HepG2 (cell line): Measurements from ENCODE around the gene GRIN2D. TPM values are rescaled to one million over a fixed set of nuclear protein-coding genes. Genes with fewer than 3 reads are reported as not detected.

Source experiments
- AGO2 ChIP-seq: fragments of 200-400 bp; formaldehyde crosslinking; optimal IDR thresholded peaks from 2 replicates; pipeline ENCODE3; 2017; ENCODE audit warnings: mild to moderate bottlenecking, low read depth, low read length, moderate library complexity
- CBFB ChIP-seq: sonication (generic); formaldehyde crosslinking; IDR thresholded peaks from 2 replicates; pipeline ENCODE4 v1.4.0; 2020; ENCODE audit warnings: missing genetic modification reagents
- CREB1 ChIP-seq, 2 experiments: fragments of 450-650 bp in 1 of 2; IDR thresholded peaks; 2 replicates each; pipeline ENCODE4 v1.6.1; 2016 to 2017; ENCODE audit warnings: control low read depth in 1 of 2, mild to moderate bottlenecking in 1 of 2, missing compliant biosample characterization in 1 of 2, missing genetic modification characterization in 1 of 2
- CREBL2 ChIP-seq: sonication (generic); formaldehyde crosslinking; IDR thresholded peaks from 2 replicates; pipeline ENCODE4 v1.8.1; 2023; ENCODE audit warnings: missing genetic modification reagents, mild to moderate bottlenecking, borderline replicate concordance
- DPF2 ChIP-seq: sonication (generic); formaldehyde crosslinking; IDR thresholded peaks from 2 replicates; pipeline ENCODE4 v1.4.0; 2020; ENCODE audit warnings: mild to moderate bottlenecking, low read depth, missing genetic modification reagents, borderline replicate concordance
- FOXK2 ChIP-seq: fragments of 450-650 bp; IDR thresholded peaks from 2 replicates; pipeline ENCODE4 v1.6.1; 2016
- HDAC2 ChIP-seq: sonication (generic); formaldehyde crosslinking; IDR thresholded peaks from 2 replicates; pipeline ENCODE4 v1.4.0; 2020; ENCODE audit warnings: missing genetic modification reagents
- HHEX ChIP-seq: IDR thresholded peaks from 2 replicates; pipeline ENCODE4 v1.6.1; 2016; ENCODE audit warnings: control low read depth
- JUND ChIP-seq: sonication (generic); formaldehyde crosslinking; IDR thresholded peaks from 2 replicates; pipeline ENCODE4 v1.8.0; 2022; ENCODE audit warnings: mild to moderate bottlenecking, missing genetic modification reagents
- KDM2A ChIP-seq: sonication (generic); formaldehyde crosslinking; IDR thresholded peaks from 2 replicates; pipeline ENCODE4 v1.4.0; 2020; ENCODE audit warnings: low read depth, missing genetic modification reagents, borderline replicate concordance
- KDM3A ChIP-seq: IDR thresholded peaks from 2 replicates; pipeline ENCODE4 v1.6.1; 2018; ENCODE audit warnings: low read depth, missing compliant biosample characterization
- MAX ChIP-seq: IDR thresholded peaks from 2 replicates; pipeline ENCODE4 v1.6.1; 2012; ENCODE audit warnings: inconsistent platforms
- MIER2 ChIP-seq: IDR thresholded peaks from 2 replicates; pipeline ENCODE4 v1.6.1; 2016; ENCODE audit warnings: missing biosample characterization, missing genetic modification reagents
- NR2F2 ChIP-seq: IDR thresholded peaks from 2 replicates; pipeline ENCODE4 v1.6.1; 2012; ENCODE audit warnings: low read depth, inconsistent platforms, borderline replicate concordance
- ONECUT2 ChIP-seq: sonication (generic); formaldehyde crosslinking; IDR thresholded peaks from 2 replicates; pipeline ENCODE4 v1.4.0; 2020; ENCODE audit warnings: missing genetic modification reagents
- PITX1 ChIP-seq: sonication (generic); formaldehyde crosslinking; IDR thresholded peaks from 2 replicates; pipeline ENCODE4 v1.5.1; 2020; ENCODE audit warnings: mild to moderate bottlenecking, missing genetic modification reagents
- POLR2AphosphoS5 ChIP-seq: IDR thresholded peaks from 2 replicates; pipeline ENCODE4 v1.6.1; 2012; ENCODE audit warnings: low read depth, low read length
- POLR2G ChIP-seq: fragments of 200-400 bp; formaldehyde crosslinking; IDR thresholded peaks from 2 replicates; pipeline ENCODE4 v1.6.1; 2018; ENCODE audit warnings: mild to moderate bottlenecking, low read depth, low read length, moderate library complexity
- RFXANK ChIP-seq: IDR thresholded peaks from 2 replicates; pipeline ENCODE4 v1.6.1; 2016
- ZBTB43 ChIP-seq: sonication (generic); formaldehyde crosslinking; conservative IDR thresholded peaks from 2 replicates; pipeline ENCODE4 v1.4.0; 2020; ENCODE audit warnings: missing genetic modification reagents
- ZFP36 ChIP-seq: fragments of 150-350 bp; IDR thresholded peaks from 2 replicates; pipeline ENCODE4 v1.6.1; 2018; ENCODE audit warnings: borderline replicate concordance, low read length, low read depth; ENCODE audit not compliant: partially characterized antibody
- ZMYM4 ChIP-seq: sonication (generic); formaldehyde crosslinking; IDR thresholded peaks from 2 replicates; pipeline ENCODE4 v1.8.1; 2023; ENCODE audit warnings: mild to moderate bottlenecking, missing genetic modification reagents
- ZNF230 ChIP-seq: sonication (generic); formaldehyde crosslinking; IDR thresholded peaks from 2 replicates; pipeline ENCODE4 v1.4.0; 2020; ENCODE audit warnings: mild to moderate bottlenecking, missing genetic modification reagents
- ZNF275 ChIP-seq: sonication (generic); formaldehyde crosslinking; IDR thresholded peaks from 2 replicates; pipeline ENCODE4 v1.8.0; 2022; ENCODE audit warnings: missing genetic modification reagents, mild to moderate bottlenecking, inconsistent platforms, borderline replicate concordance
- ZNF362 ChIP-seq: sonication (generic); formaldehyde crosslinking; IDR thresholded peaks from 2 replicates; pipeline ENCODE4 v1.4.0; 2020; ENCODE audit warnings: missing genetic modification reagents, mild to moderate bottlenecking, borderline replicate concordance
- ZNF557 ChIP-seq: sonication (generic); formaldehyde crosslinking; IDR thresholded peaks from 2 replicates; pipeline ENCODE4 v1.4.0; 2020; ENCODE audit warnings: missing genetic modification reagents
- ZNF720 ChIP-seq: sonication (generic); formaldehyde crosslinking; IDR thresholded peaks from 2 replicates; pipeline ENCODE4 v1.4.0; 2020; ENCODE audit warnings: missing genetic modification reagents
- ZNF878 ChIP-seq: sonication (generic); formaldehyde crosslinking; IDR thresholded peaks from 2 replicates; pipeline ENCODE4 v1.8.1; 2023; ENCODE audit warnings: mild to moderate bottlenecking, missing genetic modification reagents, moderate library complexity
- ZSCAN12 ChIP-seq: sonication (generic); formaldehyde crosslinking; IDR thresholded peaks from 2 replicates; pipeline ENCODE4 v1.9.0; 2021; ENCODE audit warnings: mild to moderate bottlenecking, missing genetic modification reagents
- polyA plus RNA-seq, 8 experiments: library from polyadenylated mRNA; depleted of rRNA in 3 of 8; stranded (reverse) in 7 of 8; unstranded in 1 of 8; fragments of >200 nt; fragmentation: Illumina TruSeq in 4 of 8; extraction: Trizol in 4 of 8; gene quantifications; 2 replicates each; pipeline versions ENCODE4 v1.2.1 to v1.2.3, GENCODE V29; 2011 to 2016; ENCODE audit warnings: low read depth in 4 of 8, missing spikeins in 1 of 8, mixed read lengths in 1 of 8; ENCODE audit not compliant: insufficient read depth in 1 of 8
- total RNA-seq, 5 experiments: library from RNA; depleted of rRNA; stranded (reverse); fragments of >200 nt; fragmentation: Illumina TruSeq; extraction: Trizol; gene quantifications; 2 replicates each; pipeline ENCODE4 v1.2.3, GENCODE V29; 2016; ENCODE audit warnings: low read depth in 1 of 5

The GRIN2D gene
- total and polyA plus RNA-seq, 2 of the 13 experiments (the other 11 are each of a cell fraction or from before 2014, with no cell fraction given), result 0.02 to 0.13 TPM

GRCh38 chr19:48391100-48392005, 2.1 kb upstream of the GRIN2D start, which contains the start of gene KDELR1 (continued):
- 0 out of 2 replicates have a peak, but pooled peaks have one; percentile 19 for TF ChIP-seq KDM3A (CRISPR knock-in tag)
- no peak for TF ChIP-seq RFXANK (CRISPR knock-in tag)
- 0 out of 2 replicates have a peak, but pooled peaks have one; percentile 5 for TF ChIP-seq JUND (CRISPR knock-in tag)
- no peak for TF ChIP-seq HDAC2 (CRISPR knock-in tag)
- no peak for TF ChIP-seq ZFP36
- TF ChIP-seq CREBL2 (CRISPR knock-in tag), result no peak
- TF ChIP-seq POLR2AphosphoS5, result peak; percentile 79
- TF ChIP-seq PITX1 (CRISPR knock-in tag), result no peak
- no peak for TF ChIP-seq NR2F2
- TF ChIP-seq ZNF557 (CRISPR knock-in tag), result no peak
- peak; percentile 70 for TF ChIP-seq AGO2
- no peak for TF ChIP-seq ZMYM4
- TF ChIP-seq HHEX (CRISPR knock-in tag), result no peak
- no peak for TF ChIP-seq DPF2 (CRISPR knock-in tag)
- no peak for TF ChIP-seq ZNF720 (CRISPR knock-in tag)
- peak; percentile 77 for TF ChIP-seq POLR2G
- TF ChIP-seq FOXK2, result no peak
- no peak for TF ChIP-seq ZNF362 (CRISPR knock-in tag)
- no peak; the same call in 1 of the 2 replicates for TF ChIP-seq KDM2A (CRISPR knock-in tag)
- no peak for TF ChIP-seq CBFB (CRISPR knock-in tag)
- no peak for TF ChIP-seq ZNF275 (CRISPR knock-in tag)
- no peak for TF ChIP-seq ONECUT2 (CRISPR knock-in tag)
- TF ChIP-seq MAX, result no peak
- TF ChIP-seq ZBTB43 (CRISPR knock-in tag), result no peak
- TF ChIP-seq MIER2 (CRISPR knock-in tag), result no peak
- no peak; the same call in 1 of the 2 replicates for TF ChIP-seq ZNF878
- no peak for TF ChIP-seq CREB1 (IDR thresholded peaks at IDR 0.05)
- TF ChIP-seq CREB1 (CRISPR knock-in tag; IDR thresholded peaks at IDR 0.05), result no peak
- no peak for TF ChIP-seq ZSCAN12 (CRISPR knock-in tag)
- TF ChIP-seq ZNF230 (CRISPR knock-in tag), result no peak
